ENCODE results near the gene RFX3.
"Not testable (repeated sequence)": the region's sequence is repeated elsewhere in the genome, so short reads cannot be mapped to it uniquely, and the experiment has no call there.

RFX3 gene

DNA sequence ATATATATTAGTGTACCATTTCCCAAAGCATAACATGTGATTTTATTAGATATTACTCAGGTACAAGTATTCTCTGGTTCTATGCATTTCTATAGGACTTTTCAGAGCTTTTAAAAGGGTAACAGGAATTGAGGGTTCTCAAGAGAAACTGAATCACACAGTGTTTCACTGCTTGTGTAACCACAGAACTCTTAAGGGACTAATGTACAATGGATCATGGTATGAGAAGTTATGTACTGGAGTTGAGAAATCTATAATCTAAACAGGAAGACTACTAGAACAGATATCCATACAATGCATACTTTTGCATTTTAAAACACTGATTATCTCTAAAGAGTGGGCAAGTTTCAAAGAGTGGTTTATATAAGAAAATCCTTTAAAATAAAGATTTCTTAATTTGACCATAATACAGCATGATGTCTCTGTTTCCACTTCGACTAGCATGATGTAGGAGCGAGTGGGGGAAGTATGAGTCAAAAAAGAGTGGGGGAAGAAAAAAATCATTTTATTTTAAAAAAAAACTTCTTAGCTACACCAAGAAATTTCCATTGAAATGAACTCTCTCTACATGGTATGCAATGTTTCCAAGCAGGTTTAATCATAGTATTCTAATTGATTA lies 183.5 kb downstream of the RFX3 start:
- no peak for FAIRE-seq

- no peak for FAIRE-seq
Observed at GRCh38 chr9:3337515-3338225, 188.1 kb downstream of the RFX3 start.

GRCh38 chr9:3336951-3337350 lies 188.8 kb downstream of the RFX3 start:
- no peak for FAIRE-seq

GRCh38 chr9:3332802-3333201 lies 193.0 kb downstream of the RFX3 start:
- no peak for FAIRE-seq

GRCh38 chr9:3331801-3332200 lies 194.0 kb downstream of the RFX3 start:
- no peak for FAIRE-seq

DNA sequence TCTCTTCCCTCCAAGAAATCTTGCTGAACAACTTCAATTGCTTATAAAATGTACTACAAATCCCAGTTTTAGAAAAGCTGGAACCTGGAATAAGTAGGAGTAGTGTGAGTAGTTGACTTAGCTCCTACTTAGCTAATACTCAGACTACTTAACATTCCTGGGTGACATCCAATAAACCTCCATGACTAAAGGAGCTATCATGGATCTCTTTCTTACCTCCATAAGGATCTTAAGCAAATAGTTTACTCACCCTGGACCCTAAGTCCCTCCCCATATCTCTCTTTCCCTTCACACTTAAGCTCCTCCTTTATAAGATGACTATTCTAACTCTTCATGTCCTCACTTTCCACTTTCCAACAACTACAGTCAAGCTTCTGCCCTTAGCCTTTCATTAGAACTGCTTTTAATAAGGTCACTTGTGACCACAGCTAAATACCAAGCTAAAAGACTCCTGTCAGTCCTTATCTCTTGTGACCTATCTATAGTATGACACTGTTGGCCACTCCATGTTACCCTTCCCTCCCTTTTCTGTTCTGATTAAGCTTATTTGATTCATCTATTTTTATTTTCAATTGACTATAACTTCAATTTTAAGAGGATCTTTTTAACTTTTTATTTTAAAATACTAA lies 194.9 kb downstream of the RFX3 start:
- FAIRE-seq, result no peak

- peak; percentile 43 for FAIRE-seq
Observed at GRCh38 chr9:3329361-3329760, 196.4 kb downstream of the RFX3 start.

DNA sequence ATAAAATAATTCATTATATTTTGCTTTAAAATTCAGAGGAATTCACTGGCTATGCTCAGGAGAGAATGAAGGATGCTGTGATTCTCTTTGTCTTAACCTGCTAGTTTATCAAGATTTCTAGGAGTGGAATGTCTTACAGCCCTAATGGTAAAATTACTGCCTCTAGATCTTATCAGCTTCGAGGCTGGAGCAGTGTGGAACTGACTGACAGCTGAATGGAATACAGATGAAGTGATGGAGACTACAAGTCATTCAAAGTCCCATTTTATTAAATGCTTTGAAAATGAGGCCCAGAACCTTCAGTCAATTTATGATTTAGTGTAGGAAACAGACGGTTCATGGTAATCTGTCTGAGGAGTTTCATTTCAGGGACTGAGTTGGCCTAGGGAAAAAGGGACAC lies 202.1 kb downstream of the RFX3 start:
- FAIRE-seq, result no peak

GRCh38 chr9:3321186-3321585 lies 204.6 kb downstream of the RFX3 start:
- FAIRE-seq, result no peak

DNA sequence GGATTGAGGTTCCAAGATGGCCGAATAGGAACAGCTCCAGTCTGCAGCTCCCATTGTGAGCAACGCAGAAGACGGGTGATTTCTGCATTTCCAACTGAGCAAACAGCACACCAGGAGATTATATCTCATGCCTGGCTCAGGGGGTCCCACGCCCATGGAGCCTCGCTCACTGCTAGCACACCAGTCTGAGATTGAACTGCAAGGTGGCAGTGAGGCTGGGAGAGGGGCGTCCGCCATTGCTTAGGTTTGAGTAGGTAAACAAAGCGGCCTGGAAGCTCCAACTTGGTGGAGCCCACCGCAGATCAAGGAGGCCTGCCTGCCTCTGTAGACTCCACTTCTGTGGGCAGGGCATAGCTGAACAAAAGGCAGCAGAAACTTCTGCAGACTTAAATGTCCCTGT lies 213.2 kb downstream of the RFX3 start:
- not testable (repeated sequence) for FAIRE-seq

GRCh38 chr9:3308609-3309008 lies 217.2 kb downstream of the RFX3 start:
- no peak for FAIRE-seq

GRCh38 chr9:3304388-3304787 lies 221.4 kb downstream of the RFX3 start:
- not testable (repeated sequence) for FAIRE-seq

- no peak for FAIRE-seq
Observed at GRCh38 chr9:3299872-3300271, 225.9 kb downstream of the RFX3 start.

- no peak for FAIRE-seq
Observed at GRCh38 chr9:3296536-3296935, 229.3 kb downstream of the RFX3 start.

- no peak for FAIRE-seq
Observed at GRCh38 chr9:3292311-3292710, 233.5 kb downstream of the RFX3 start.

DNA sequence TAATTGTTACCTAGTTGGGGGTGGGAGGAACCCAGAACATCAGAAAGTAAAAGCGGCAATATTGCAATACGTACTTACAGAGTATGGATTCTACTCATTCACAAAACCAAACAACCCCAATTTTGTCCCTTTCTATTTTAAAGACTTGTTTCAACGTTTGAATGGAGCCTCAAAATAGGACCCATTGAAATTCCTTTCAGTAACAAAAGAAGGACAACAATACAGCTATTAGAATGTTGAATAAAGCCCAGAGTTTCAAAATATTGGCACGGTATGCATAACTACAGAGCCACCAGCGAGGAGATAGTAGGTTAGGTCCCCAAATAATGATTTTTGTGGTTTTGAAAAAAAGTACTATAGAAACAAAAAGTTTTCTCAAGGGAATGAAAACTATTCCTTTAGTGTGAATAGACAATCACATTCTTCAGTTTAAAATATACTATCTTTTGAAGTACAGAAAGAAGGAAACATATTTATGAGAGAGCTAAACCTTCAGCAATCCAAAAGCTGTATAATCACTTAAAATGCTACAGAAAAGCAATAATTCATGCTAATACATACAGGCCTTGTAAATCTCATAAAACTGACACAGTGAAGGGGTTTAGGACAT lies 235.5 kb downstream of the RFX3 start:
- no peak for FAIRE-seq

DNA sequence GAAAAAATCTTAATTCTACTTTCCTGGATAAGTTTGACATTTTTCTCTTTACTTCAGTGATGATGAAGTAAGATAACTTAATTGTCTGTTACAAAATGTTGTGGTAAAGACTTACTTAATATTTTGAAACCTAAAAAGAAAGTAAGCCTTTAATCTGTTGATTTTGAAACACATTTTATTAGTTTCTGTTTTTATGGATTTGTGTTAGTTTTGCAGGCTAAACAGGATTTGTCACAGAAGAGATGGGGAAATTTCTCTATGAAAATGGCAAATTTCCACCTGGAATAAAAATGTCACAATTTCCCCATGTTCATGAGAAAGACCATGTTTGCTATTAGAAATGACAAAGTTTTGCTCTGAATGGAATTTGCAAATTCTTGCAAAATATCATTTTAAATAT lies 237.1 kb downstream of the RFX3 start:
- no peak for FAIRE-seq

DNA sequence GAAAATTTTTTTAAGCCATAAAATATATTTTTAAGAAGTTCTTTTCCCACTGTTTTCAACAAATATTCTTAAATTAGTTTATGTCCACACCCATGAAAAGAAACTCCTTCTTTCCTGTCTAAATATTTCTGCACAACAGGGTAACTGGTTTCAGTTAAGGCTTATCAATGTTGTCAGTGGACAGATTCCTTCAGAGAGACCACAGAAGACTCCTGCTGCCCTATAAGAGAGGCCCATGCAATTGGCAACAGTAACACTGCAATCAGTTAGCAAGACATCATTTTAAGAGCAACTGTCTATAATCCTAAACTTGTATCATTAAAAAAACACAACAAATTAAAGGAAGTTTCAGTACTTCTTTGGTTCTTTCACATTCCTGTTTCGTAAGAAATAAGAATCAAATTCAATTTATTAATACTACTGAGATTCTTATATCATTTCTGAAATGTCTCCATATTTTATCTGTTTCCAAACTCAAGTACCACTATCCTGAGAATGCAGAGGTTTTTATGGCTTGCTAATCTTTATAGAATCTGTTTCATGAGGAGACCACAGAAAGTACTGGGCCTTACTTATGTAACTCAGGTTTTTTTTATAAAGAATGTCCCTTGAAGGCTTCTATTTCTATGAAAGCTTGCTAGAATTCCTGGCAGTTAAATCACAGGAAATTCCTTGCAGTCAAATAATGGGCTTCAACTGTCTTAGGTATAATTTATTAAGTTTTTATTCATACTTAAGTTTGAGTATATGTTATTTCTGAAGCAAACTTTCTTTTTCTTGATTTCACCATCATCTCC lies 240.2 kb downstream of the RFX3 start:
- FAIRE-seq, result no peak

- no peak for FAIRE-seq
Observed at GRCh38 chr9:3282365-3282764, 243.4 kb downstream of the RFX3 start.

DNA sequence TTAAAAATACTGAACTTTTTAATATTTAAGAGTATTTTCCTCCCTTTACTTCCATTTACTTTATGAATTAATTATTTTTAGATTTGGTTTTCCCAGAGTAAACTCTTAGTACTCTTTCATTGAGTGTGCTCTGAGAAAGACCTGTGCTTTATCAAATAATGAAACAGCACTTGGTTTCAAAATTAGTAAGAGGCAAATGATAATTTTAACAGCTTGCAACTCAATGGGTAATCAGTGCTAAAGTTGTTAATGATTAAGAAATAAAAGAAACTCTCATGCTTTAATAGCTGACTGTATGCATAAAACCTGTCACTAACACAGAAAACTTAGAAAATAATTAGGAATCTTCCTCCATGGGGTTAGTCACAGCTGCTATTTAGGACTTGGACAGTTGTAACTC lies 244.4 kb downstream of the RFX3 start:
- no peak for FAIRE-seq

DNA sequence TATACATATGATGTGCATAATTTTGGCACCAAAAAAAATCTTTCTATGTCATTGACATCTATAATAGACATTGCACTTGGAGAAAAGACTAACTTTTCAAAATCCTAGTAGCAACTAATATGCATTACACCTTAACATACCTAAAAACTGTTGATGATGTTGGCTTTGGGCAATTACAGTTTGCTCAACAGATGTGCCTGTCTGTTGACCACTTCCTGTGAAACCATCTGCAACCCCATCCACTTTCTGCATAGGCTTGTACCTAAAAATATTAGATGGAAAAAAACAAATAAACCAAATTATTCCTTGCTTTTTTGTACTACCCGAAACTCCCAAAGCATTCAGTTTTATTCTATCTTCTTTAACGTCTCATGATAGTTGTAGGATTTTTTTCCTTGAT lies 248.6 kb downstream of the RFX3 start:
- no peak for FAIRE-seq

GRCh38 chr9:3271581-3271980 lies 254.2 kb downstream of the RFX3 start:
- no peak for FAIRE-seq

DNA sequence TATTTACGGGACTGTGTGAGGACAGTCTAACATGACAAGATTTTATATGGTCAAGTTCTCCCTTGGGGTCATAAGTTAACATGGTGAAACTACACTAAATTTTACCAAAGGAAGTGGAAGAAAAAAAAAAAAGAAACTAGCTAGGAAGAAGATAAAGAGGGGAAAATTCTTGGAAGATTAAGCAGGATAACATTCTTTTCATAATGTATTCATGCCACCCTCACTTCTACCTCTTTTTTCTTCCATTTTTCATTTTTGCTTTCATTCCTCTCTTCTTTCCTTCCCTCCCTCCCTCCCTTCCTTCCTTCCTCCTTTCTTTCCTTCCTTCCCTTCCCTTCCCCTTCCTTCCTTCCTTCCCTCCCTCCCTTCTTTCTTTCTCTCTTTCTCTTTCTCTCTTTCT lies 254.6 kb downstream of the RFX3 start:
- no peak for FAIRE-seq
